Type B pancreatic cell (in vitro differentiated cells): ENCODE measurements around the gene AKT2. TPM values are rescaled to one million over a fixed set of nuclear protein-coding genes. Genes with fewer than 3 reads are reported as not detected.
A peak's percentile ranks its signal among the peaks of the same experiment; 100 is the strongest.

Experiments
- DNase-seq: peaks from one replicate; pipeline ENCODE4 v3.0.0; 2021; ENCODE audit warnings: mixed read lengths; ENCODE audit not compliant: unreplicated experiment; ENCODE audit errors: extremely low spot score
- H3K27ac Mint-ChIP-seq: 2 replicates; pipeline ENCODE4 v1.8.0; 2021; ENCODE audit warnings: mild to moderate bottlenecking, mixed read lengths
- H3K27me3 Mint-ChIP-seq: 2 replicates; pipeline ENCODE4 v1.8.0; 2021; ENCODE audit warnings: mixed read lengths
- H3K36me3 Mint-ChIP-seq: 2 replicates; pipeline ENCODE4 v1.8.0; 2021; ENCODE audit warnings: mixed read lengths
- H3K4me1 Mint-ChIP-seq: one replicate; pipeline ENCODE4 v1.8.0; 2021; ENCODE audit warnings: mixed read lengths; ENCODE audit not compliant: unreplicated experiment
- H3K4me3 Mint-ChIP-seq: 2 replicates; pipeline ENCODE4 v1.8.0; 2021; ENCODE audit warnings: mild to moderate bottlenecking, mixed read lengths
- H3K9me3 Mint-ChIP-seq: 2 replicates; pipeline ENCODE4 v1.8.0; 2021; ENCODE audit warnings: mixed read lengths
- total RNA-seq: library from RNA; stranded (reverse); gene quantifications from 2 replicates; pipeline ENCODE4 v1.2.1, GENCODE V29; 2021; ENCODE audit warnings: low replicate concordance
- TF ChIP-seq, protein P1 (sequence below): fragments of 200-600 bp; sonication (generic); conservative IDR thresholded peaks from 2 replicates; pipeline ENCODE4 v1.5.0; 2021; ENCODE audit warnings: antibody characterized with exemption, mild to moderate bottlenecking

AKT2 gene
- total RNA-seq, 1 donor from 2014 or later = 149 TPM

DNA sequence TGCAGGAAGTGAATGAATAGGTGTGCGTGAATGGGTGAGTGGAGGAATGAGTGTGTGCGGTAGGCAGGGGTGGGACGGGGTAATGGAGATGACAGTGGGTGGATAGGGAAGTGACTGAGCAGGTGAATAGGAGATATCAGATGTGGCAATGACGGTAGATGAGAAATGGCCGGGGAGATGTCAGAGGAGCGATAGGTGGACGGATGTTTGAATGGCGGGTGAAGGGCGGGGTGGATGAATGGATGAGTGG lies 68.4 kb downstream of the AKT2 start:
- Mint-ChIP-seq H3K27ac (peak overlapping the region; percentile 92), H3K27me3 (peaks cover 58% of the 10 kb centered on the region), H3K4me1 (peaks cover 7% of the 10 kb centered on the region), H3K36me3 (peaks cover 10% of the 10 kb centered on the region), H3K4me3 (peak overlapping the region; percentile 64), H3K9me3 (peaks cover under 1% of the 10 kb centered on the region)
- DNase-seq = no peak
- TF ChIP-seq, protein P1, sequence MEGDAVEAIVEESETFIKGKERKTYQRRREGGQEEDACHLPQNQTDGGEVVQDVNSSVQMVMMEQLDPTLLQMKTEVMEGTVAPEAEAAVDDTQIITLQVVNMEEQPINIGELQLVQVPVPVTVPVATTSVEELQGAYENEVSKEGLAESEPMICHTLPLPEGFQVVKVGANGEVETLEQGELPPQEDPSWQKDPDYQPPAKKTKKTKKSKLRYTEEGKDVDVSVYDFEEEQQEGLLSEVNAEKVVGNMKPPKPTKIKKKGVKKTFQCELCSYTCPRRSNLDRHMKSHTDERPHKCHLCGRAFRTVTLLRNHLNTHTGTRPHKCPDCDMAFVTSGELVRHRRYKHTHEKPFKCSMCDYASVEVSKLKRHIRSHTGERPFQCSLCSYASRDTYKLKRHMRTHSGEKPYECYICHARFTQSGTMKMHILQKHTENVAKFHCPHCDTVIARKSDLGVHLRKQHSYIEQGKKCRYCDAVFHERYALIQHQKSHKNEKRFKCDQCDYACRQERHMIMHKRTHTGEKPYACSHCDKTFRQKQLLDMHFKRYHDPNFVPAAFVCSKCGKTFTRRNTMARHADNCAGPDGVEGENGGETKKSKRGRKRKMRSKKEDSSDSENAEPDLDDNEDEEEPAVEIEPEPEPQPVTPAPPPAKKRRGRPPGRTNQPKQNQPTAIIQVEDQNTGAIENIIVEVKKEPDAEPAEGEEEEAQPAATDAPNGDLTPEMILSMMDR = no peak

DNA sequence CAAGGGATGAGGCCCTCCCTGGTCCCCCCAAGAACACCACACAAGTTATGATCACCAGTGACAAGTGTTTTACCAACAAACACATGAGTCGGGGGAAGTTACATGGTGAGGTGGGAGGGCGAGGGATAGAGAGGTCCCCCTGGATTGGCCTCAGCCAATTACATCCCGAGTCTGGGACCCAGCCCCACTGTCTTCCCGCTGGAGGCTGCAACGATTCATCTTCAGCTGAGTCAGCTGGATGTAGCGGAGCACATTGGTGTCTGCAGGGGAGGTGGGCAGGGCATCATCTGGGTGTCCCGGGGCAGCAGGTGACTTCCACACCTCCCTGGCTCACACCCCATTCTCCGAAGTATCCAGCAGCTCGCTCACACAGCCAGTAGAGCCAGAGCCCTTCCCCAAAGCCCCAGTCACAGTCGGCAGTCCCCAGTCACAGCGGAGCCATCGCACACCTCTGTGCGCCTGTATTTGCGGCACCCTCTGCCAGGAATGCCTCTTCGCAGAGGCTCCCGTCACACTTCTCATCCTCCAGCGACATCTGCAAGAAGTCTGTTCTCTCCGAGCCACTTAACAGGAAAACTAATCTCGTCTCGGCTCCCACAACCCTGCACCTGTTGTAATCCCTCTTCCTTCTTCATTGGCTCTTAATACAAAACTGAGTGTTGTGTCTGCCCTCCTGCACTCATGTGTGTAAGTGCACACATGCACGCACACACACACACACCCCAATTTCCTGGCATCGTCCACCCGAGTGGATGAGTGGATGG lies 69.0 kb downstream of the AKT2 start:
- DNase-seq = no peak
- Mint-ChIP-seq H3K4me1 (peaks cover 7% of the 10 kb centered on the region), H3K9me3 (no peaks in the 10 kb centered on the region), H3K27ac (peak overlapping the region; percentile 92), H3K27me3 (peaks cover 52% of the 10 kb centered on the region), H3K4me3 (peak overlapping the region; percentile 64), H3K36me3 (peaks cover 10% of the 10 kb centered on the region)
- TF ChIP-seq, protein P1 = no peak

DNA sequence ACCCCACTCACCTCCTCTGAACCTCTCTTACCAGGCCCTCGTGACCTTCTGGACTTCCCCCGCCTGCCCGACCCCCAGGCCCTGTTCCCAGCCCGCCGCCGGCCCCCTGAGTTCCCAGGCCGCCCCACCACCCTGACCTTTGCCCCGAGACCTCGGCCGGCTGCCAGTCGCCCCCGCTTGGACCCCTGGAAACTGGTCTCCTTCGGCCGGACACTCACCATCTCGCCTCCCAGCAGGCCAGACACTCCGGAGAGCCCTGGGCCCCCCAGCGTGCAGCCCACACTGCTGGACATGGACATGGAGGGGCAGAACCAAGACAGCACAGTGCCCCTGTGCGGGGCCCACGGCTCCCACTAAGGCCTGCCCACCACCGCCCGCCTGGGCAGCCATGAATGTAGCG lies 70.2 kb downstream of the AKT2 start:
- peaks cover 10% of the 10 kb centered on the region for H3K36me3 Mint-ChIP-seq
- no peak overlapping the region for H3K27ac Mint-ChIP-seq
- peaks cover 7% of the 10 kb centered on the region for H3K4me1 Mint-ChIP-seq
- H3K9me3 Mint-ChIP-seq = no peaks in the 10 kb centered on the region
- no peak overlapping the region for H3K4me3 Mint-ChIP-seq
- peaks cover 41% of the 10 kb centered on the region for H3K27me3 Mint-ChIP-seq
- TF ChIP-seq, protein P1 = no peak
- no peak for DNase-seq

DNA sequence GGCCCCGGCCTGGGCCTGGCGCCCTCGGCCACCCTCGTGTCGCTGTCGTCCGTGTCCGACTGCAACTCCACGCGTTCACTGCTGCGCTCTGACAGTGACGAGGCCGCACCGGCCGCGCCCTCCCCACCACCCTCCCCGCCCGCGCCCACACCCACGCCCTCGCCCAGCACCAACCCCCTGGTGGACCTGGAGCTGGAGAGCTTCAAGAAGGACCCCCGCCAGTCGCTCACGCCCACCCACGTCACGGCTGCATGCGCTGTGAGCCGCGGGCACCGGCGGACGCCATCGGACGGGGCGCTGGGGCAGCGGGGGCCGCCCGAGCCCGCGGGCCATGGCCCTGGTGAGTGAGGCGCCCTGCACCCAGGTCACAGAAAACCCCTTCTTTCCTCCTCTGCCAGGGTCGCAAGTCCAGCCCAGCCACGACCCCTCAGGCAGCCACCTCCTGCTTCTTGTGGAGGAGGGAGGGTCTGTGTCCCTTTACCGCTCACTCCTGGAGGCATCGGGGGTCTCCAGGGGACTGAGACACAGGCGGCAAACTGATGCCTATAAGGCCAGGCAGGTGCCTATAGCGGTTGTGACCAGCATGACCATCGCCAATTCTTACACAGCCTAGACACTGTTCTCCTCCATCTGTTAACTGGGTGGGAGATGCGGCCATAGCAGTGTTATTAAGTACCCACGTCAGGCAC lies 71.1 kb downstream of the AKT2 start:
- Mint-ChIP-seq H3K4me1 (peaks cover 7% of the 10 kb centered on the region), H3K27ac (no peak overlapping the region), H3K36me3 (peaks cover 10% of the 10 kb centered on the region), H3K27me3 (peaks cover 31% of the 10 kb centered on the region), H3K9me3 (no peaks in the 10 kb centered on the region), H3K4me3 (no peak overlapping the region)
- no peak for DNase-seq
- TF ChIP-seq, protein P1 = no peak

DNA sequence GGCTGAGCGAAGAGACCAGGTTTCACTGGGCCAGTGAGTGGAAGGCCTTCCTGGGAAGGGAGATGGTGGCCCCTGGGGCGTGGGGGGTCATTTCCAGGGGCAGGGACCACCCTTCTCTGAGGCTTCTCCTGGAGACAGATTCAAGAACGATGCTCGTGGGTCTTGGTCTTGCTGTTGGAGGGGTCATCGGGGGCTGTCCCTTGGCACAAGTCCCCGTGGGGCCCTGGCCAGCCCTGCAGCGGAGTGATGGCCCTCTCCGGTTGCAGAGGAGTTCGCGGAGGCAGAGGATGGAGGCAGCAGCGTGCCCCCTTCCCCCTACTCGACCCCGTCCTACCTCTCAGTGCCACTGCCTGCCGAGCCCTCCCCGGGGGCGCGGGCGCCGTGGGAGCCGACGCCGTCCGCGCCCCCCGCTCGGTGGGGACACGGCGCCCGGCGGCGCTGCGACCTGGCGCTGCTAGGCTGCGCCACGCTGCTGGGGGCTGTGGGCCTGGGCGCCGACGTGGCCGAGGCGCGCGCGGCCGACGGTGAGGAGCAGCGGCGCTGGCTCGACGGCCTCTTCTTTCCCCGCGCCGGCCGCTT lies 71.8 kb downstream of the AKT2 start:
- H3K4me3 Mint-ChIP-seq = no peak overlapping the region
- H3K27me3 Mint-ChIP-seq = peaks cover 25% of the 10 kb centered on the region
- DNase-seq = no peak
- H3K36me3 Mint-ChIP-seq = peaks cover 10% of the 10 kb centered on the region
- no peaks in the 10 kb centered on the region for H3K9me3 Mint-ChIP-seq
- no peak overlapping the region for H3K27ac Mint-ChIP-seq
- peaks cover 7% of the 10 kb centered on the region for H3K4me1 Mint-ChIP-seq
- TF ChIP-seq, protein P1 = no peak
